Activated naive CD8-positive, alpha-beta T cell treated with anti-CD3 and anti-CD28 coated beads, Interleukin-2, amount 50 U/mL, for 16 hours (primary cell): Measurements from ENCODE around the gene CYFIP1.

Experiments
- DNase-seq: peaks from one replicate; pipeline ENCODE4 v3.0.0-alpha.2; 2020; ENCODE audit warnings: low read depth, low spot score

The CYFIP1 gene

GRCh38 chr15:22890296-22890695 lies 89.9 kb downstream of the CYFIP1 start:
- DNase-seq, result no peak

- no peak for DNase-seq
Observed at GRCh38 chr15:22889146-22889818, 90.9 kb downstream of the CYFIP1 start.

GRCh38 chr15:22888120-22888859 lies 91.9 kb downstream of the CYFIP1 start:
- DNase-seq, result no peak

GRCh38 chr15:22887157-22887951 lies 92.8 kb downstream of the CYFIP1 start:
- DNase-seq, result no peak

- no peak for DNase-seq
Observed at GRCh38 chr15:22885120-22885519, 95.0 kb downstream of the CYFIP1 start.

- DNase-seq, result no peak
Observed at GRCh38 chr15:22884344-22884743, 95.8 kb downstream of the CYFIP1 start.

- no peak for DNase-seq
Observed at GRCh38 chr15:22883196-22883595, 97.0 kb downstream of the CYFIP1 start.

GRCh38 chr15:22881739-22882440 lies 98.3 kb downstream of the CYFIP1 start:
- no peak for DNase-seq

GRCh38 chr15:22880981-22881738 lies 99.0 kb downstream of the CYFIP1 start:
- no peak for DNase-seq

- no peak for DNase-seq
Observed at GRCh38 chr15:22880068-22880980, 99.8 kb downstream of the CYFIP1 start.

- DNase-seq, result no peak
Observed at GRCh38 chr15:22878103-22878502, 102.1 kb downstream of the CYFIP1 start.

- no peak for DNase-seq
Observed at GRCh38 chr15:22877607-22878006, 102.6 kb downstream of the CYFIP1 start.

- no peak for DNase-seq
Observed at GRCh38 chr15:22877117-22877516, 103.1 kb downstream of the CYFIP1 start.

- no peak for DNase-seq
Observed at GRCh38 chr15:22874966-22875365, 105.2 kb downstream of the CYFIP1 start.

GRCh38 chr15:22874256-22874655 lies 105.9 kb downstream of the CYFIP1 start:
- no peak for DNase-seq

- DNase-seq, result no peak
Observed at GRCh38 chr15:22873841-22874240, 106.3 kb downstream of the CYFIP1 start.

GRCh38 chr15:22872936-22873701 lies 107.0 kb downstream of the CYFIP1 start:
- DNase-seq, result no peak

GRCh38 chr15:22871481-22872086 lies 108.6 kb downstream of the CYFIP1 start:
- DNase-seq, result no peak

- DNase-seq, result no peak
Observed at GRCh38 chr15:22870865-22871264, 109.3 kb downstream of the CYFIP1 start.
